ENCODE results near the gene SMTNL2. TPM values are rescaled to one million over a fixed set of nuclear protein-coding genes. Genes with fewer than 3 reads are reported as not detected.
A peak's percentile ranks its signal among the peaks of the same experiment; 100 is the strongest.

Gene SMTNL2
- total RNA-seq, 3 donors from 2014 or later = 0.16 to 1.8 (median 0.98) TPM

- DNase-seq (ENCODE audit: low spot score in 2 of 2) = no peak
- intact Hi-C loops (cut with DNase I; ENCODE audit: low total_unique reads) = no loop called here
- Histone ChIP-seq H3K4me3 (peak overlapping the region; percentile 12 to 54 (median 18)), H3K27me3 (no peaks in the 10 kb centered on the region), H3K27ac (peak overlapping the region; percentile 40 to 90), H3K36me3 (no peaks in the 10 kb centered on the region), H3K9me3 (no peaks in the 10 kb centered on the region), H3K4me1 (peaks cover 24 to 29% of the 10 kb centered on the region in 2 donors)
- TF ChIP-seq POLR2A (IDR thresholded peaks at IDR 0.05) (no peak), POLR2AphosphoS5 (IDR thresholded peaks at IDR 0.05) (peak in 1 of 3 donors; percentile 17)
Observed at GRCh38 chr17:4536742-4537411, 47.5 kb upstream of the SMTNL2 start.

GRCh38 chr17:4537451-4538235, 46.7 kb upstream of the SMTNL2 start:
- no peak overlapping the region for H3K4me3 ChIP-seq
- H3K27ac ChIP-seq = peak overlapping the region; percentile 40 to 90
- H3K4me1 ChIP-seq = peaks cover 24 to 30% of the 10 kb centered on the region in 2 donors
- no peak for TF ChIP-seq POLR2A (IDR thresholded peaks at IDR 0.05)
- no peak for TF ChIP-seq POLR2AphosphoS5 (IDR thresholded peaks at IDR 0.05)
- TF ChIP-seq CTCF (IDR thresholded peaks at IDR 0.05) = no peak
- DNase-seq (ENCODE audit: low spot score in 2 of 2) = no peak
- no peaks in the 10 kb centered on the region for H3K27me3 ChIP-seq
- no peaks in the 10 kb centered on the region for H3K9me3 ChIP-seq
- intact Hi-C loops (cut with DNase I; ENCODE audit: low total_unique reads) = no loop called here
- H3K36me3 ChIP-seq = no peaks in the 10 kb centered on the region

- H3K27me3 ChIP-seq = no peaks in the 10 kb centered on the region
- H3K27ac ChIP-seq = peak overlapping the region; percentile 40 to 90
- TF ChIP-seq CTCF (IDR thresholded peaks at IDR 0.05) (no peak), POLR2A (IDR thresholded peaks at IDR 0.05) (no peak), POLR2AphosphoS5 (IDR thresholded peaks at IDR 0.05) (no peak)
- no peaks in the 10 kb centered on the region for H3K9me3 ChIP-seq
- no peak overlapping the region for H3K4me3 ChIP-seq
- H3K36me3 ChIP-seq = no peaks in the 10 kb centered on the region
- H3K4me1 ChIP-seq = peaks cover 23 to 32% of the 10 kb centered on the region in 2 donors
- intact Hi-C loops (cut with DNase I; ENCODE audit: low total_unique reads) = no loop called here
- no peak for DNase-seq (ENCODE audit: low spot score in 2 of 2)
Observed at GRCh38 chr17:4538236-4539002, 45.9 kb upstream of the SMTNL2 start.

- no peak for DNase-seq (ENCODE audit: low spot score in 2 of 2)
- Histone ChIP-seq H3K27me3 (no peaks in the 10 kb centered on the region), H3K27ac (no peak overlapping the region), H3K36me3 (no peaks in the 10 kb centered on the region), H3K9me3 (no peaks in the 10 kb centered on the region), H3K4me1 (peaks cover 17 to 30% of the 10 kb centered on the region in 2 donors), H3K4me3 (no peak overlapping the region)
- intact Hi-C loops (cut with DNase I; ENCODE audit: low total_unique reads) = no loop called here
- no peak for TF ChIP-seq POLR2A (IDR thresholded peaks at IDR 0.05)
- TF ChIP-seq POLR2AphosphoS5 (IDR thresholded peaks at IDR 0.05) = no peak
- TF ChIP-seq CTCF (IDR thresholded peaks at IDR 0.05) = no peak
Observed at GRCh38 chr17:4539025-4539424, 45.3 kb upstream of the SMTNL2 start.

GRCh38 chr17:4539576-4540223, 44.6 kb upstream of the SMTNL2 start:
- intact Hi-C loops (cut with DNase I; ENCODE audit: low total_unique reads) = no loop called here
- peaks cover 16 to 23% of the 10 kb centered on the region in 2 donors for H3K4me1 ChIP-seq

More at GRCh38 chr17:4539576-4540223, 44.6 kb upstream of the SMTNL2 start:
- no peak overlapping the region for H3K27ac ChIP-seq
- H3K36me3 ChIP-seq = no peaks in the 10 kb centered on the region
- TF ChIP-seq POLR2AphosphoS5 (IDR thresholded peaks at IDR 0.05) (no peak), POLR2A (IDR thresholded peaks at IDR 0.05) (no peak), CTCF (IDR thresholded peaks at IDR 0.05) (no peak)
- DNase-seq (ENCODE audit: low spot score in 2 of 2) = no peak
- H3K9me3 ChIP-seq = no peaks in the 10 kb centered on the region
- H3K27me3 ChIP-seq = no peaks in the 10 kb centered on the region
- no peak overlapping the region for H3K4me3 ChIP-seq
